Small intestine (tissue), 16 donors: ENCODE data around the gene ATG13. TPM values are rescaled to one million over a fixed set of nuclear protein-coding genes. Genes with fewer than 3 reads are reported as not detected.
A peak's percentile ranks its signal among the peaks of the same experiment; 100 is the strongest.
"Not testable (repeated sequence)": the region's sequence is repeated elsewhere in the genome, so short reads cannot be mapped to it uniquely, and the experiment has no call there.

Source experiments
- DNase-seq, 2 donors: peaks; one replicate each; pipeline versions ENCODE4 v3.0.0 to v3.0.0-alpha.2; 2013
- FAIRE-seq: peaks from 2 replicates; lab custom pipeline; 2012; peaks lifted over from hg19 to GRCh38; lab: Jason Lieb, UNC
- H3K27ac ChIP-seq, 3 donors: one replicate each; pipeline ENCODE4 v1.5.1; 2013; ENCODE audit warnings: low read length in 2 of 3, mild to moderate bottlenecking in 2 of 3, control low read depth in 1 of 3, inconsistent platforms in 1 of 3, low read depth in 1 of 3, moderate library complexity in 1 of 3
- H3K27me3 ChIP-seq, 3 donors: one replicate each; pipeline ENCODE4 v1.6.1; 2013; ENCODE audit warnings: low read length in 3 of 3, inconsistent platforms in 1 of 3; ENCODE audit not compliant: control insufficient read depth in 3 of 3, insufficient read depth in 3 of 3
- H3K36me3 ChIP-seq, 3 donors: one replicate each; pipeline ENCODE4 v1.6.1; 2013; ENCODE audit warnings: low read length in 3 of 3, inconsistent platforms in 1 of 3, low read depth in 1 of 3, mild to moderate bottlenecking in 1 of 3, moderate library complexity in 1 of 3; ENCODE audit not compliant: control insufficient read depth in 3 of 3, insufficient read depth in 2 of 3
- H3K4me1 ChIP-seq, 3 donors: one replicate each; pipeline ENCODE4 v1.6.1; 2013; ENCODE audit warnings: low read length in 2 of 3, inconsistent platforms in 1 of 3, low read depth in 1 of 3, mild to moderate bottlenecking in 1 of 3, moderate library complexity in 1 of 3; ENCODE audit not compliant: control insufficient read depth in 3 of 3, insufficient read depth in 2 of 3
- H3K4me3 ChIP-seq, 3 donors: one replicate each; pipeline ENCODE4 v1.5.1; 2013; ENCODE audit warnings: low read length in 3 of 3, control low read depth in 1 of 3, inconsistent platforms in 1 of 3, low read depth in 1 of 3, mild to moderate bottlenecking in 1 of 3, moderate library complexity in 1 of 3
- H3K9me3 ChIP-seq, 2 donors: one replicate each; pipeline ENCODE4 v1.6.1; 2013; ENCODE audit warnings: low read depth in 1 of 2, low read length in 1 of 2; ENCODE audit not compliant: control insufficient read depth in 2 of 2, insufficient read depth in 1 of 2
- WGBS, 3 donors: extraction: QIAGEN DNeasy Blood & Tissue Kit; methylation state at CpG; one replicate each; pipeline ENCODE4 v1.1.7; 2013; 5-methylcytosine and 5-hydroxymethylcytosine counted together
- long read RNA-seq, 10 donors: transcript quantifications; one replicate each; lab custom pipeline, GENCODE V29; 2026
- polyA plus RNA-seq, 4 donors: library from polyadenylated mRNA; stranded (reverse) in 3 of 4; unstranded in 1 of 4; fragments of 200-250 nt in 3 of 4; fragments of 120-200 nt in 1 of 4; gene quantifications; one replicate each; pipeline versions ENCODE4 v1.2.1 to v1.2.3, GENCODE V29; 2013
- donor health status: healthy with polysubstance abuse.
- donor health status: control.
- donor health status: control.
- donor health status: Bipolar disorder and iron deficiency.
- donor health status: healthy.

ATG13 gene
- polyA plus RNA-seq, result 10 to 100 TPM; 35.7 to 55.3 (median 37.4) TPM
- long read RNA-seq, donor 1, full-length matches to known transcripts, result 11 of 21 reads
- long read RNA-seq, donor 1, partial matches to known transcripts, result 10 of 21 reads
- long read RNA-seq, donor 1, other reads (novel, unspliced or antisense), result 0 of 21 reads
- long read RNA-seq, donor 2, result 0 reads
- long read RNA-seq, donor 3, result 0 reads
- long read RNA-seq, donor 4, result 0 reads
- long read RNA-seq, donor 5, result 0 reads
- long read RNA-seq, donor 6, full-length matches to known transcripts, result 3 of 48 reads
- long read RNA-seq, donor 6, partial matches to known transcripts, result 45 of 48 reads
- long read RNA-seq, donor 6, other reads (novel, unspliced or antisense), result 0 of 48 reads
- long read RNA-seq, donor 7, result 0 reads
- long read RNA-seq, donor 8, result 0 reads
- long read RNA-seq, donor 9, full-length matches to known transcripts, result 1 of 1 reads
- long read RNA-seq, donor 9, partial matches to known transcripts, result 0 of 1 reads
- long read RNA-seq, donor 9, other reads (novel, unspliced or antisense), result 0 of 1 reads
- long read RNA-seq, donor 10, full-length matches to known transcripts, result 2 of 32 reads
- long read RNA-seq, donor 10, partial matches to known transcripts, result 5 of 32 reads
- long read RNA-seq, donor 10, other reads (novel, unspliced or antisense), result 25 of 32 reads

GRCh38 chr11:46617134-46617971 lies at the start of gene ATG13, which contains the start of gene HARBI1:
TSS of gene ATG13 (plus strand) at chr11:46617553. CDS start at chr11:46644292, 26,739 bp downstream.
TSS of gene HARBI1 (minus strand) at chr11:46617227. CDS start at chr11:46616237, 990 bp downstream.
- H3K9me3 ChIP-seq, result no peaks in the 10 kb centered on the region
- 0 to 1% (median 0%) methylated on average over 64 to 72 of the region's 72 CpGs for WGBS, 3 donors
- peak within 1 kb of the TSS; percentile 70 to 87 (median 86) for H3K4me3 ChIP-seq
- peak within 1 kb of the TSS; percentile 95 to 99 (median 99) for H3K27ac ChIP-seq
- H3K36me3 ChIP-seq, result peaks cover 2 to 16% (median 3%) of the 10 kb centered on the region in 3 donors
- H3K27me3 ChIP-seq, result no peaks in the 10 kb centered on the region
- peak; percentile 88 to 97 for DNase-seq
- peaks cover 3 to 20% (median 4%) of the 10 kb centered on the region in 3 donors for H3K4me1 ChIP-seq
- FAIRE-seq, result no peak

DNA sequence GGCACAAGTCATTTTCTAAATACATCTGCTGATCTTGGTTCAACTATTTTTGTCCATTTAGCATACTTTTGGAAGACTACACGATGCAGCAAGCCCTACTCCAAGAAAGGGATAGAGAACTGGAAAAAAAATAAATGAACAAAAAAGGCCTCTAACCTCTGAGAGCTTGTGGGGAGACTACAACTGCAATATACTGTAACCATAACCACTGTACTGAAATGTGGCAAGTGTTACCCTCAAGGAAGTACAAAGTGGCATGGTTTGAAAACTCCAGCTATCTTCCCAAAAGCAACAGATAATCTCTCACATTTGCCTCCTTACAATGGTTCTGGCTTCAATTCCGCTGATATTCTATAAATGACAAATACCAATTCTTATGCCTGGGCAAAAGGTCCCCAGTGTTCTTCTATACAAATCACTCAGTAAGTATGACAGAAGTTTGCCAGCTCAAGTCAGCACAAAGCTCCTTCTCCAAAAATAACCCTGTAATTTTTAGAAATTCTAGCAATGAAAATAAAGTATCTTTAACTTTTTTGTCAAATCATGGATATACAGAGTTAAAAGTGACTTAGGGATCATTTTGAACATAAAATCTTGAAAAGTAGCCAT lies 46.5 kb upstream of the ATG13 start:
- no peaks in the 10 kb centered on the region for H3K4me1 ChIP-seq
- H3K9me3 ChIP-seq, result peaks cover 0 to 5% of the 10 kb centered on the region in 2 donors
- no peak overlapping the region for H3K4me3 ChIP-seq
- FAIRE-seq (no peak), DNase-seq (no peak)
- peaks cover 0 to 11% (median 0%) of the 10 kb centered on the region in 3 donors for H3K36me3 ChIP-seq
- no peaks in the 10 kb centered on the region for H3K27me3 ChIP-seq
- H3K27ac ChIP-seq, result no peak overlapping the region
- 64 to 78% (median 65%) methylated on average over 2 of the region's 2 CpGs for WGBS, 3 donors

DNA sequence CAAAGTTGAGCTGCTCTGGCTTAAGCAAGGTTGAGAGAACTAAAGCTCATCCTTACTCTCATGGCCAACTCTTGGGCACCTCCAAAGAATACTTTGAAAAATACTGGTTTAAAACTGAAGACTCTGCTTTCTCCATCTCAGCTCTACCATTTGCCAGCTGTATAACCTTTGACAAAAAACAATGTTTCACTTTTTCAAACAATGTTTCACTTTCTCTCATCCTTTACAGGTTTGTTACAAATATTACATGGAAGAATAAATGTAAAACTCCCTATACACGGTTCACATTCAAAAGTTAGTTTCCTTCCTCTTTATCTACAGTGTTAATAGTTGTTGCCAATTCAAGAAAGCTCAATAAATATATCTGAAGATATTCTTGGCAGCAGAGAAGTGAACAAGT lies 42.7 kb upstream of the ATG13 start:
- H3K4me1 ChIP-seq, result peaks cover 0 to 4% (median 0%) of the 10 kb centered on the region in 3 donors
- WGBS, 3 donors, result 7 to 11% (median 10%) methylated on average over 1 of the region's 1 CpG
- DNase-seq (no peak), FAIRE-seq (no peak)
- no peak overlapping the region for H3K4me3 ChIP-seq
- H3K27ac ChIP-seq, result no peak overlapping the region
- peaks cover 0 to 5% (median 0%) of the 10 kb centered on the region in 3 donors for H3K36me3 ChIP-seq
- no peaks in the 10 kb centered on the region for H3K9me3 ChIP-seq
- H3K27me3 ChIP-seq, result no peaks in the 10 kb centered on the region

DNA sequence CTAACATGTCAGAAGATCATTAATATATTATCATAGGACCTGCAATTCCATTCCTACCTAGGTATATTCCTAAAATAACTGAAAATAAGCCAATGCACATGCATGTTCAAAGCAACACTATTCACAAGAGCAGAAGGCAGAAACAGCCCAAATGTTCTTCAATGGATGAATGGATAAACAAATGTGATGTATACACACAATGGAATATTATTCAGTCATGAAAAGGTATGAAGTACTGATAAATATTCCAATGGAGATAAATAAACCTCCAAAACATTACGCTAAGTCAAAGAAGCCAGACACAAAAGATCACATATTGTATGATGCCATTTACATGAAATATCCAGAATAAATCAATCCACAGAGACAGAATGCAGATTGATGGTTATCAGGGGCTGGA lies 40.3 kb upstream of the ATG13 start:
- Histone ChIP-seq H3K9me3 (no peaks in the 10 kb centered on the region), H3K36me3 (peaks cover 0 to 8% (median 0%) of the 10 kb centered on the region in 3 donors), H3K27me3 (no peaks in the 10 kb centered on the region), H3K27ac (no peak overlapping the region), H3K4me3 (no peak overlapping the region), H3K4me1 (peaks cover 0 to 4% (median 0%) of the 10 kb centered on the region in 3 donors)
- no peak for DNase-seq
- WGBS, 3 donors, result 94 to 100% (median 97%) methylated on average over 1 of the region's 1 CpG
- no peak for FAIRE-seq

DNA sequence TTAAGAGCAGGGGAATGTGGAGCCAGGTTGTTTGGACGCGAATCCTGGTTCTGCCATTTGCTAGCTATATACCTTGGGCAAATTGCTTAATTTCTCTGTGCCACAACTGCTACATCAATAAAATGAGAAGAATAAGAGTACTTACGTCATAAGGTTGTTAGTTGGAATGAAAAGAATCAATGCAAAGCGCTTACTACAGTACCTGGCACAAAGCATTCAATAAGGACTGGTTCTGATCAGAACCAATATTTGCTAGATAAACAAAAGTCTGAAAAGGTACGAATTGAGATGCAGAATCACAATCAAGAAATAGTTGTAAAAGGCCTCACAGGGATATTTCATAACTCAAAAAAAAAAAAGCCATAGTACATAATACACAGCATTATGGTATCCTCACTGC lies 34.8 kb upstream of the ATG13 start:
- DNase-seq (no peak), FAIRE-seq (no peak)
- Histone ChIP-seq H3K4me3 (no peak overlapping the region), H3K4me1 (peaks cover 0 to 4% (median 0%) of the 10 kb centered on the region in 3 donors), H3K27ac (no peak overlapping the region), H3K9me3 (no peaks in the 10 kb centered on the region), H3K36me3 (peaks cover 0 to 11% (median 0%) of the 10 kb centered on the region in 3 donors), H3K27me3 (no peaks in the 10 kb centered on the region)
- 88 to 96% (median 94%) methylated on average over 5 of the region's 5 CpGs for WGBS, 3 donors

GRCh38 chr11:46583513-46583912 lies 33.8 kb upstream of the ATG13 start:
- 91 to 100% (median 100%) methylated on average over 1 of the region's 1 CpG for WGBS, 3 donors
- not testable (repeated sequence) for H3K9me3 ChIP-seq, H3K27ac ChIP-seq, H3K27me3 ChIP-seq, FAIRE-seq, DNase-seq, H3K4me1 ChIP-seq, H3K4me3 ChIP-seq
- peaks cover 0 to 11% (median 0%) of the 10 kb centered on the region in 3 donors for H3K36me3 ChIP-seq

DNA sequence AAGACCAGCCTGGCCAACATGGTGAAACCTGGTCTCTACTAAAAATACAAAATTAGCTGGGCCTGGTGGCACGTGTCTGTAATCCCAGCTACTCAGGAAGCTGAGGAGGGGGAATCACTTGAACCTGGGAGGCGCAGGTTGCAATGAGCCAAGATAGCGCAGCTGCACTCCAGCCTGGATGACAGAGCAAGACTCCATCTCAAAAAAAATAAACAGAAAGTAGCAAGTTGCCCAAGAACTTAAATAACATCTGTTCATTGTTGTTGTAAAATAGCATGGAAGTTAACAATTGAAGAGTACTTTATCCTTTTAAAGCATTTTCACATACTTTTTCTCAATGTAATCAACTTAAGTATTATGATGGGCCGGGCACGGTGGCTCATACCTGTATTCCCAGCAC lies 29.2 kb upstream of the ATG13 start:
- no peaks in the 10 kb centered on the region for H3K27me3 ChIP-seq
- WGBS, 3 donors, result 78 to 93% (median 88%) methylated on average over 5 of the region's 5 CpGs
- DNase-seq (no peak), FAIRE-seq (no peak)
- H3K36me3 ChIP-seq, result peaks cover 0 to 8% (median 0%) of the 10 kb centered on the region in 3 donors
- peaks cover 0 to 2% (median 0%) of the 10 kb centered on the region in 3 donors for H3K4me1 ChIP-seq
- no peak overlapping the region for H3K27ac ChIP-seq
- no peak overlapping the region for H3K4me3 ChIP-seq
- H3K9me3 ChIP-seq, result no peaks in the 10 kb centered on the region
